HG03469 (cell line): ENCODE results near the gene JADE3.
"Not testable (repeated sequence)": the region's sequence is repeated elsewhere in the genome, so short reads cannot be mapped to it uniquely, and the experiment has no call there.

ENCODE experiments used
- ATAC-seq: cut with Tn5 transposase; IDR thresholded peaks from one replicate; pipeline ENCODE4 v1.9.1; 2021; ENCODE audit warnings: mild to moderate bottlenecking, moderate library complexity, moderate number of reproducible peaks; ENCODE audit not compliant: unreplicated experiment

The JADE3 gene

GRCh38 chrX:46929439-46930261 is 17.4 kb downstream of the JADE3 start:
- no peak for ATAC-seq

- ATAC-seq = no peak
Measured at GRCh38 chrX:46935295-46935694, 23.1 kb downstream of the JADE3 start.

- no peak for ATAC-seq
Measured at GRCh38 chrX:46938589-46938988, 26.4 kb downstream of the JADE3 start.

- ATAC-seq = no peak
Measured at GRCh38 chrX:46941341-46941740, 29.1 kb downstream of the JADE3 start.

- ATAC-seq = no peak
Measured at GRCh38 chrX:46953137-46953527, 40.9 kb downstream of the JADE3 start.

- no peak for ATAC-seq
Measured at GRCh38 chrX:46953597-46953996, 41.4 kb downstream of the JADE3 start.

- ATAC-seq = no peak
Measured at GRCh38 chrX:46954716-46955115, 42.5 kb downstream of the JADE3 start.

GRCh38 chrX:46956589-46956988 is 44.4 kb downstream of the JADE3 start:
- ATAC-seq = not testable (repeated sequence)

GRCh38 chrX:46957297-46957696 is 45.1 kb downstream of the JADE3 start:
- ATAC-seq = no peak

- no peak for ATAC-seq
Measured at GRCh38 chrX:46959101-46959500, 46.9 kb downstream of the JADE3 start.

- ATAC-seq = no peak
Measured at GRCh38 chrX:46959985-46960700, 47.9 kb downstream of the JADE3 start.

- ATAC-seq = no peak
Measured at GRCh38 chrX:46961097-46961496, 48.9 kb downstream of the JADE3 start.

- no peak for ATAC-seq
Measured at GRCh38 chrX:46961574-46962283, 49.5 kb downstream of the JADE3 start.

- no peak for ATAC-seq
Measured at GRCh38 chrX:46965125-46965758, 53.0 kb downstream of the JADE3 start.

GRCh38 chrX:46967547-46967946 is 55.3 kb downstream of the JADE3 start:
- no peak for ATAC-seq

GRCh38 chrX:46977046-46977445 is 64.8 kb downstream of the JADE3 start:
- ATAC-seq = not testable (repeated sequence)

GRCh38 chrX:46978341-46979291 is 66.4 kb downstream of the JADE3 start:
- ATAC-seq = no peak

- no peak for ATAC-seq
Measured at GRCh38 chrX:46984705-46985104, 72.5 kb downstream of the JADE3 start.

GRCh38 chrX:46989548-46989947 is 77.3 kb downstream of the JADE3 start:
- no peak for ATAC-seq

GRCh38 chrX:46991664-46992063 is 79.4 kb downstream of the JADE3 start:
- no peak for ATAC-seq
